ENCODE measurements around the gene RIC8B.
A peak's percentile ranks its signal among the peaks of the same experiment; 100 is the strongest.
"Not testable (repeated sequence)": the region's sequence is repeated elsewhere in the genome, so short reads cannot be mapped to it uniquely, and the experiment has no call there.

Gene RIC8B

GRCh38 chr12:106902053-106902452, 127.6 kb downstream of the RIC8B start:
- no peak for DNase-seq (ENCODE audit: low read depth in 2 of 2)

- peak; percentile 49 to 55 for DNase-seq (ENCODE audit: low read depth in 2 of 2)
Observed at GRCh38 chr12:106903241-106903945, 128.9 kb downstream of the RIC8B start.

- DNase-seq (ENCODE audit: low read depth in 2 of 2) = no peak
Observed at GRCh38 chr12:106906715-106907114, 132.2 kb downstream of the RIC8B start.

GRCh38 chr12:106907411-106907810, 132.9 kb downstream of the RIC8B start:
- no peak for DNase-seq (ENCODE audit: low read depth in 2 of 2)

GRCh38 chr12:106907846-106908245, 133.4 kb downstream of the RIC8B start:
- no peak for DNase-seq (ENCODE audit: low read depth in 2 of 2)

GRCh38 chr12:106908561-106908960, 134.1 kb downstream of the RIC8B start:
- no peak for DNase-seq (ENCODE audit: low read depth in 2 of 2)

GRCh38 chr12:106910202-106910601, 135.7 kb downstream of the RIC8B start:
- DNase-seq (ENCODE audit: low read depth in 2 of 2) = no peak

- DNase-seq (ENCODE audit: low read depth in 2 of 2) = no peak
Observed at GRCh38 chr12:106911581-106911980, 137.1 kb downstream of the RIC8B start.

GRCh38 chr12:106913456-106913855, 139.0 kb downstream of the RIC8B start:
- DNase-seq (ENCODE audit: low read depth in 2 of 2) = no peak

GRCh38 chr12:106914796-106915634, 140.5 kb downstream of the RIC8B start:
- no peak for DNase-seq (ENCODE audit: low read depth in 2 of 2)

- no peak for DNase-seq (ENCODE audit: low read depth in 2 of 2)
Observed at GRCh38 chr12:106915635-106916026, 141.1 kb downstream of the RIC8B start.

GRCh38 chr12:106917503-106917902, 143.0 kb downstream of the RIC8B start:
- no peak for DNase-seq (ENCODE audit: low read depth in 2 of 2)

- no peak for DNase-seq (ENCODE audit: low read depth in 2 of 2)
Observed at GRCh38 chr12:106918746-106919145, 144.3 kb downstream of the RIC8B start.

- no peak for DNase-seq (ENCODE audit: low read depth in 2 of 2)
Observed at GRCh38 chr12:106919910-106920544, 145.5 kb downstream of the RIC8B start.

- not testable (repeated sequence) for DNase-seq (ENCODE audit: low read depth in 2 of 2)
Observed at GRCh38 chr12:106921976-106922375, 147.5 kb downstream of the RIC8B start.

- DNase-seq (ENCODE audit: low read depth in 2 of 2) = not testable (repeated sequence)
Observed at GRCh38 chr12:106923594-106923993, 149.1 kb downstream of the RIC8B start.

- DNase-seq (ENCODE audit: low read depth in 2 of 2) = no peak
Observed at GRCh38 chr12:106924268-106924861, 149.9 kb downstream of the RIC8B start.

- no peak for DNase-seq (ENCODE audit: low read depth in 2 of 2)
Observed at GRCh38 chr12:106926657-106927056, 152.2 kb downstream of the RIC8B start.

- DNase-seq (ENCODE audit: low read depth in 2 of 2) = no peak
Observed at GRCh38 chr12:106934277-106934676, 159.8 kb downstream of the RIC8B start.

Data from stimulated activated CD8-positive, alpha-beta memory T cell treated with anti-CD3 and anti-CD28 coated beads, Interleukin-15, amount 100 ng/mL, for 4 hours (primary cell).